Right lobe of liver (tissue), 4 donors: ENCODE results near the gene IGFL4.

Source experiments
- CTCF ChIP-seq, 4 donors: fragments of 200-600 bp in 3 of 4; fragments of 450-650 bp in 1 of 4; IDR thresholded peaks; one replicate each; pipeline versions ENCODE4 v1.5.1 to v1.8.0; 2016 to 2022; ENCODE audit warnings: antibody characterized with exemption in 4 of 4, mild to moderate bottlenecking in 2 of 4
- POLR2A ChIP-seq: fragments of 450-650 bp; IDR thresholded peaks from one replicate; pipeline ENCODE4 v1.6.1; 2017; ENCODE audit warnings: antibody characterized with exemption, mild to moderate bottlenecking
- donor health status: DM: no; HTN: no; CAD: no.
- donor health status: DM: no; HTN: no; CAD: no.
- donor health status: DM: no; HTN: yes; CAD: no.

GRCh38 chr19:46081928-46082727, 41.3 kb upstream of the IGFL4 start:
- TF ChIP-seq POLR2A (no peak), CTCF (IDR thresholded peaks at IDR 0.05) (peak; percentile 62 to 88 (median 74))
